H7 (cell line): ENCODE results near the gene SCUBE3. TPM values are rescaled to one million over a fixed set of nuclear protein-coding genes. Genes with fewer than 3 reads are reported as not detected.

ENCODE experiments used
- DNase-seq: peaks from one replicate; pipeline ENCODE4 v3.0.0; 2012
- H3K27me3 ChIP-seq: 2 replicates; pipeline ENCODE4 v1.6.0; 2011; ENCODE audit warnings: mild to moderate bottlenecking, low read length; ENCODE audit not compliant: control insufficient read depth, insufficient read depth
- H3K36me3 ChIP-seq: replicated peaks from 2 replicates; pipeline ENCODE4 v1.5.1; 2011; ENCODE audit warnings: low read length; ENCODE audit not compliant: control insufficient read depth, insufficient read depth
- H3K4me3 ChIP-seq: 2 replicates; pipeline ENCODE4 v1.5.1; 2011; ENCODE audit warnings: low read depth, mild to moderate bottlenecking, control low read depth, low read length, moderate library complexity; ENCODE audit not compliant: insufficient read depth
- total RNA-seq: library from RNA; depleted of rRNA; stranded (reverse); fragments of >200 nt; shearing (Covaris generic); gene quantifications from 2 replicates; pipeline ENCODE4 v1.2.3, GENCODE V29; 2014; rRNA removed

The SCUBE3 gene
- total RNA-seq, 1 experiment from 2014 or later: 0.45 TPM

GRCh38 chr6:35295521-35296315 is 82.0 kb downstream of the SCUBE3 start:
- H3K36me3 ChIP-seq: peaks cover 12% of the 10 kb centered on the region

GRCh38 chr6:35296931-35297600 is 83.3 kb downstream of the SCUBE3 start:
- DNase-seq: no peak
- H3K36me3 ChIP-seq: peaks cover 5% of the 10 kb centered on the region
- H3K27me3 ChIP-seq: no peaks in the 10 kb centered on the region
- no peak overlapping the region for H3K4me3 ChIP-seq

More at GRCh38 chr6:35295521-35296315, 82.0 kb downstream of the SCUBE3 start:
- H3K27me3 ChIP-seq: no peaks in the 10 kb centered on the region
- H3K4me3 ChIP-seq: no peak overlapping the region
- no peak for DNase-seq

DNA sequence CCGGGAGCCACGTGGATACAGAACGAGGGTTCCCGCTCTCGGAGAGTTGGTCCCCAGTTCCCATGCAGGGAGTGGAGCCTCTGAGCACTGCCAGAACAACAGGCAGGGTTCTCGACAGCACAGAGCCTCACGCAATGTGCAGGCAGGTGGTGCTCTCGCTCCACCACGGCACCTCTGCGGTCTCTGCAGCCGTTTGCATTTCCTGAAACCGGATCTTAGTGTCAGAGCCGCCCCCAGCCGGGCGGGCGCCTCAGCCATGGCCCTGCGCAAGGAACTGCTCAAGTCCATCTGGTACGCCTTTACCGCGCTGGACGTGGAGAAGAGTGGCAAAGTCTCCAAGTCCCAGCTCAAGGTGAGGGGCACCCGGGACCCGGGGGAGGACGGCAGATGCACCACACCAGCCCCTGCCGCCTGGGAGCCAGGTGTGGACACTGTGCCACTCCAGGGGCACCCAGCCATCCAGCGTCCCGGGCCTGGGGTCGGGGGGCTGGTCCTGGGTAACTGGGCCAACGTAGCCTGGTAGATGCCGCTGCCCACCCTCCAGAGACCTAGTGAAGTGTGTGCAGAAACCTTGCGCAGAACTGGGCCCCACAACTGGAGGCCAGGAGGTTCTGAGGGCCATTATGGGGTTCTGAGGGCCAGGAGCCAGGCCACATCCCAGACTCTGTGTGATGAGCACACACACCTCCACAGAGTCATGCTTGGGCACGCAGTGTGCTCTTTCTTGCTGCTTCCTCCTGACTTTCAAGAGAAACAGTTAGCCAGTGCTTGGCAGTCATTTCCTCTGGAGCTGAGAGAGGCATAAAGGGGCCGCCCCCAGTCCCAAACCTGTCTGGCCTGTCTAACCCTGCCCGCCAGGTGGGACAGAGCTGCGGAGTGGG is 84.1 kb downstream of the SCUBE3 start, which contains the start of gene DEF6:
TSS of gene DEF6 (plus strand) at position 218 of the 881 bp plus-strand sequence. CDS start at position 257, 39 bp downstream.
- H3K36me3 ChIP-seq: peaks cover 5% of the 10 kb centered on the region
- no peaks in the 10 kb centered on the region for H3K27me3 ChIP-seq
- peak within 1 kb of the TSS; percentile 27 for H3K4me3 ChIP-seq
- peak; percentile 94 for DNase-seq

DNA sequence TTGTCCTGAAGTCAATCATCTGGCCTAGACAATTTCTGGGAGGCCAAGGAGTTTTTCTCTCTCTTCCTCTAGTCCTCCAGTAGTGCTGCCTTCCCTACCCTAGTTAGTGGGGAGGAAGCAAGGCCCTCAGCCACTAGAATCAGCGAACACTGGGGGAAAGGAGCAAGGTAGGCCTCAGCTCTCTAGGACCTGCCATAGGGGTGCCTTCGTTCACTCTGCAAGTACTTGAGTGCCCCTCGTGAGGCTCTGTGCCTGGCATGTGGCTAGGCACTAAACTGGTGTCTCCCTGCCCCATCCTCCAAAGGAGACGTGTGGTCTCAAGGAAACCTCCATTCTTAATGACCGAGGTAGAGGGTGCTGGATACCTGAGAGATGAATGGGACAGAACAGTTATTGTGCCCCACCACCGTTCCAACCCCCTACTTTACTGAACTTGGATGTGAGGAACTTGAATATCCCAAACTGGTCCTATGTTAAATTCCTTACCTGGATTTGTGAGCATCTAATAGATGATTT is 84.9 kb downstream of the SCUBE3 start:
- Histone ChIP-seq H3K4me3 (no peak overlapping the region), H3K36me3 (peaks cover 4% of the 10 kb centered on the region), H3K27me3 (no peaks in the 10 kb centered on the region)
- DNase-seq: no peak

DNA sequence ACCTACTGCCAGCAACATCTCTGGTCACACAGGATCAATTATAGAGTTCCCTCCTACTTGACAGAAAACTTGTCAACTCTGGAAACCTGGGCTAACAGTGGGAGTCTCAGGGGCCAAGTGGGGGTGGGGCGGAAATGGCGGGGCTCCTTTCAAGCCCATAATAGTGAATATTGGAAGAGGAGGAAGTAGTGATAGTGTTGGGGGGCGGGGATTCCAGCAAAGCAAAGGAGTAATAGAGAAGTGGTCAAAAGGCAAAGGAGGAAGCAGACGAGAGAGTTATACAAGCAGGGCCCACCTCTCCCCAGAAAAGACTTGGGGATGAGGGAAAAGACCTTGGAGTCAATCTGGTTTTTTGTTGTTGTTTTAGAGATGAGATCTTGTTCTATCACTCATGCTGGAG is 85.9 kb downstream of the SCUBE3 start:
- Histone ChIP-seq H3K27me3 (no peaks in the 10 kb centered on the region), H3K4me3 (no peak overlapping the region)
- no peak for DNase-seq

DNA sequence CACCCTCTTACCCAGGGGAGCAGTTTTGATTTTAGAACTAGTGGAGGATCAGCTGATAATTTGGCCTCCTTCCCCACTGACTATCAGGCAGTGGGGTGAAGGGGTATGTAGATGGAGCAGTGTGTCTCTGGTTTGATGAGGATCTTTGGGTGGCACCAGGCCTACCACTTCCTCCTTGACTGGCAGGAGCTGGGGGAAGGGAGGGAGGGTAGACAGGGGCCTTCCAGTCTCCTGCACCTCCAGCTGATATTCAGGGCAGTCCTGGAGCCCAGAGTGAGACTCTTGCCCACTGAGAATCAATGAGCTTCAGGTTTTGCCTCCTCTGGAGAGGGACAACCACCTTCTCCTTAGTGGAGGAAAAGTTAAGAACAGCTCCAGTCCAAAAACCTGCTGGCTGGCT is 87.1 kb downstream of the SCUBE3 start:
- no peak for DNase-seq
- no peaks in the 10 kb centered on the region for H3K27me3 ChIP-seq
- H3K4me3 ChIP-seq: no peak overlapping the region
- H3K36me3 ChIP-seq: no peaks in the 10 kb centered on the region

More for the DNA sequence above, 85.9 kb downstream of the SCUBE3 start:
- peaks cover 2% of the 10 kb centered on the region for H3K36me3 ChIP-seq

Other genes with a start within 250 kb of the SCUBE3 start
- 0.31 TPM in 1 of 2 replicates, not detected in the other for gene TCP11, start 72.6 kb upstream of the SCUBE3 start, total RNA-seq
- 13.8 and 17.2 TPM in 2 replicates for gene ZNF76, start 45.8 kb downstream of the SCUBE3 start, total RNA-seq
- gene DEF6, start 83.9 kb downstream of the SCUBE3 start, total RNA-seq: 6.5 and 10.1 TPM in 2 replicates
- gene PPARD, start 128.6 kb downstream of the SCUBE3 start, total RNA-seq: 1.9 and 3.2 TPM in 2 replicates
- 18.7 and 22.8 TPM in 2 replicates for gene FANCE, start 238.4 kb downstream of the SCUBE3 start, total RNA-seq